ENCODE data around the gene COL15A1.

GRCh38 chr9:98921732-98922131, 22.0 kb upstream of the COL15A1 start:
- TF ChIP-seq CTCF (conservative IDR thresholded peaks at IDR 0.05; ENCODE audit: low read depth, low read length) (no peak), EZH2 (IDR thresholded peaks at IDR 0.05; ENCODE audit: borderline replicate concordance, low read depth, low read length, poor library complexity, severe bottlenecking) (no peak)

Data from A673 (cell line).